WI38 (cell line): Measurements from ENCODE around the gene PSMF1.

Source experiments
- H3K4me3 ChIP-seq: 2 replicates; pipeline ENCODE4 v1.5.1; 2011; ENCODE audit warnings: low read depth, mild to moderate bottlenecking, control low read depth, low read length
- CTCF ChIP-seq: IDR thresholded peaks from 2 replicates; pipeline ENCODE4 v1.5.1; 2012; ENCODE audit warnings: low read depth, mild to moderate bottlenecking, control low read depth, low read length

Gene PSMF1

GRCh38 chr20:1122388-1123315 lies 4.2 kb downstream of the PSMF1 start:
- H3K4me3 ChIP-seq: peak overlapping the region; percentile 28
- no peak for TF ChIP-seq CTCF

- TF ChIP-seq CTCF: no peak
- no peak overlapping the region for H3K4me3 ChIP-seq
Observed at GRCh38 chr20:1123666-1124065, 5.3 kb downstream of the PSMF1 start.

GRCh38 chr20:1124421-1124820 lies 6.0 kb downstream of the PSMF1 start:
- no peak overlapping the region for H3K4me3 ChIP-seq
- TF ChIP-seq CTCF: no peak

- no peak overlapping the region for H3K4me3 ChIP-seq
- no peak for TF ChIP-seq CTCF
Observed at GRCh38 chr20:1125277-1125676, 6.9 kb downstream of the PSMF1 start.

- TF ChIP-seq CTCF: no peak
- H3K4me3 ChIP-seq: no peak overlapping the region
Observed at GRCh38 chr20:1127840-1128239, 9.4 kb downstream of the PSMF1 start.

GRCh38 chr20:1130058-1130694 lies 11.8 kb downstream of the PSMF1 start:
- no peak for TF ChIP-seq CTCF
- no peak overlapping the region for H3K4me3 ChIP-seq

- TF ChIP-seq CTCF: no peak
- H3K4me3 ChIP-seq: no peak overlapping the region
Observed at GRCh38 chr20:1130847-1131246, 12.4 kb downstream of the PSMF1 start.
